SK-MEL-5 (cell line): ENCODE measurements around the gene RHBDD1. TPM values are rescaled to one million over a fixed set of nuclear protein-coding genes. Genes with fewer than 3 reads are reported as not detected.

ENCODE experiments used
- DNase-seq: peaks from one replicate; pipeline ENCODE4 v3.0.0-alpha.2; 2016; ENCODE audit warnings: low read depth, low spot score
- in situ Hi-C: cut with HindIII; loops from 2 replicates; pipeline ENCODE4 v1.10.0; 2016; ENCODE audit warnings: low sequenced_read_pairs, high pct_unique_total_duplicates, low pct_unique_long_range_greater_than_20kb
- polyA plus RNA-seq, 2 experiments: library from polyadenylated mRNA; depleted of rRNA; stranded (reverse); fragments of >200 nt; gene quantifications; 2 replicates each; pipeline ENCODE4 v1.2.3, GENCODE V29; 2015
- total RNA-seq: library from RNA; depleted of rRNA; stranded (reverse); fragments of >200 nt; shearing (Covaris generic); gene quantifications from 2 replicates; pipeline ENCODE4 v1.2.3, GENCODE V29; 2014; rRNA removed

Gene RHBDD1, protein sequence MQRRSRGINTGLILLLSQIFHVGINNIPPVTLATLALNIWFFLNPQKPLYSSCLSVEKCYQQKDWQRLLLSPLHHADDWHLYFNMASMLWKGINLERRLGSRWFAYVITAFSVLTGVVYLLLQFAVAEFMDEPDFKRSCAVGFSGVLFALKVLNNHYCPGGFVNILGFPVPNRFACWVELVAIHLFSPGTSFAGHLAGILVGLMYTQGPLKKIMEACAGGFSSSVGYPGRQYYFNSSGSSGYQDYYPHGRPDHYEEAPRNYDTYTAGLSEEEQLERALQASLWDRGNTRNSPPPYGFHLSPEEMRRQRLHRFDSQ
- 13.2 and 13.4 TPM in 2 replicates for total RNA-seq
- polyA plus RNA-seq (2015; cell fraction: cytosol; rRNA removed): 16.5 and 27.6 TPM in 2 replicates
- 9.9 and 16.9 TPM in 2 replicates for polyA plus RNA-seq (2015; cell fraction: nucleus; rRNA removed)

DNA sequence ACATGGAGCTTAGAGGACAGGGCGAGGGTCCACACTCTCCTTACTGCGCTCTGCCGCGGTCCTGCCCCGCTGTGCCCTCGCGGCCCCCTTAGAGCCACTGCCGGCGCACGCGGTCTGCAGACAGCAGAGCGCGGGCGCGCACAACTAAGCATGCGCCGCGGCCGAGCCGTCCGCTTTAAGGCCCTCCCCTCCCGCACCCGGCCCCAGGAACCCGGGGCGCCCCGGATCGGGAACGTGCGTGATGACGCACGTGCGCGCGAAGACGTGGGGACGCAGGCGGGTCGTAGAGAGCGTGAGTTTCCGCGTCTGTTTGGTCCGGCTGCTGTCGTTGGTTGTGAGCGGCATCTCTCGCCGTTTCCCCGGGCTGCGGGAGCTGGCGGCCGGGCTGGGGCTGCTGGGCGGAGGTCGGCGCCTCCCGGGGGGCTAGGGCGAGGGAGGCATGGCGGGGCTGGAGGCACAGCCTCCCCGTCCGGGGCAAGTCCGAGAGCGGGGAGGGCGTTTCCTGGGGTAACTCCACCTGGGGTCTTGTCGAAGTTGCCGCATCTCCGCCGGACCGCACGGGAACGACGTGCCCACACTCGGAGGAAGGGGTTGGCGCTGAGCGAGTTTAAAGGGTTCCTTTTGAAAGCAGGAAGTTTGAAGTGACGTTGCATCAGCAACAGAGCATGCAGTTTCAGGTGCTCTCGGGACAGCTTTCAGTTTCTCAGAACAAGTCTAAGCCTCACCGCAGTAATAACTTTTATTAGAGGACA, at the start of gene RHBDD1:
TSS of gene RHBDD1 (plus strand) at position 259 of the 752 bp plus-strand sequence. CDS start 28,640 bp downstream, outside the sequence.
- in situ Hi-C loops: no loop called here

DNA sequence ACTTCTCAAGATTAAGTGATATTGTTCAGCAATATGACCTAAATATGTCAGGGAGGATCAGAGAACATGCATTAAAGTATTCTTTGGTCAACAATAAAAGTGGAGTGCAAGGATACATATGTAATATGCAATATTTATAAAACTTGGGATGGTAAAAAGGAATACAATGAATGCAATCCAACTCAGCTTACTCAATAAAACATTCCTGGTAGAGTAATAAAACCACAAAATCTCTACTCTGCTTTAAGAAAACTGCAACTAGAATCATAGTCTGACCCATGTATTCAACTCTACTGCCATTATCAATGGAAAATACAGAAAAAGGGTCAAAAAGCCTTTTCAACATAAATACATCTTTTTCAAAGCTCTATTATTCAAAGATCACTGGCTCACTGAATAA, 47.8 kb upstream of the RHBDD1 start:
- no peak for DNase-seq
- in situ Hi-C loops: no loop called here

More for the DNA sequence above, at the start of gene RHBDD1:
- DNase-seq: peak; percentile 89

DNA sequence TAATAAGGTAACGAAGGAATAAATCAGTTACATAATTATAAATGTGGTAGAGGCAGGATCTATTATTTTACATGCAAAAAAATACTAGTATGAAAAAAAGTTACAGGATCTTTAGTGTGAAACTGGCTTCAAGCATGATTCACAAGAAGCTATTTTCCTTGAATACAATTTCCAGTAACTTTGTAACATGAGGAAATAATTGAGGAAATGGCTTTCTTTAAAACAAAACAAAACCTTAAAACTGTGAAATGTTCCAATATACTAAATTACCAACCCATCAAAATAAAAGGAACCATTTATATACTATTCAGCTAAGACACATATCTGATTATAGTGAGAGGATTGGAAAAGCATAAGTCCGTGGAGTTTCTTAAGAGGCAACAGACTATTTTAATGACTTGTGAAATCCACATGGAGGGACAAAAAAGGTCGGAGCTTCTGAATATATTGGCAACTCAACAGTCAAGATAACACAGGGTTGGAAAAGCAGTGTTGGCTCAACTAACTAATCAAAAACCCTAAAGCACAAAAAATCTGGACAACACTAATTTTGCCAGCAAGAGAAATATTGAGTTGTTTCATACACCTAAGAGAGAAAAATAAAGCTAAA, 46.9 kb upstream of the RHBDD1 start:
- in situ Hi-C loops: no loop called here
- no peak for DNase-seq

DNA sequence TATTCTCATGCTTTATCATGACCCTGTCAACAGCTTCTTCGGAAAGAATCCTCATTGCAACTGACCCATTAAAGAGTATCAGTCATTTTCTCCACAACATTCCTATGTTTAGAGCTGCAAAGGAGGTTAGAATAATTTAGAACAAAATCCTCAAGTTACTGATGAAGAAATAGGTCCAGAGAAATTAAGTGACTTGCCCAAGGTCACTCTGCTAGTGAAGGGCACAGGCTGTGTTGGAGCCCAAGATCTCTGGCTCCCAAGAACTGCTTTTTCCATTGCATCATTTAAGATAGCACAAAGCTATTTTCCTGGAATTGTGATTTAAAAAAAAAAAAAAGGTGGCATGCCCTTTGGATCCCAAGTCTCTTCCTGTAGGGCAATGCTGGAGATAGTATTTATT, 45.8 kb upstream of the RHBDD1 start:
- in situ Hi-C loops: no loop called here
- DNase-seq: no peak

DNA sequence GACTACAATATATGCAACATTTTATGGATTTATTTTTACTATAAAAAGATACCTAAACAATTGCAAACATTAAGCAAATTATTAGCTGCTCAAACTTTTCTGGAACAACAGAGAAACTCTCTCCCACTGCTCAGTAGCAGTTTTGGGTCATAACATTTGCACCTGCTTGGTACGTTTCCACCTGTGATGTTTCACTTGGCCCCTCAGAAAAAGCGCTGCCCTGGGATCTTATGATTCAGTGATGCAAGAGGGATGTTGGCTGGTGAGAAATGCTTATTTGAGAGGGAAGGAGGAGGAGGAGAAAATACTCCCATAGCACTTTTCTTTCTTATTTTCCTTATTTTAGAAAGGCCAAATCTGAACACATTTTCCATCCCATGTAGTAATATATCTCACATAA, 45.4 kb upstream of the RHBDD1 start:
- in situ Hi-C loops: no loop called here
- DNase-seq: no peak

DNA sequence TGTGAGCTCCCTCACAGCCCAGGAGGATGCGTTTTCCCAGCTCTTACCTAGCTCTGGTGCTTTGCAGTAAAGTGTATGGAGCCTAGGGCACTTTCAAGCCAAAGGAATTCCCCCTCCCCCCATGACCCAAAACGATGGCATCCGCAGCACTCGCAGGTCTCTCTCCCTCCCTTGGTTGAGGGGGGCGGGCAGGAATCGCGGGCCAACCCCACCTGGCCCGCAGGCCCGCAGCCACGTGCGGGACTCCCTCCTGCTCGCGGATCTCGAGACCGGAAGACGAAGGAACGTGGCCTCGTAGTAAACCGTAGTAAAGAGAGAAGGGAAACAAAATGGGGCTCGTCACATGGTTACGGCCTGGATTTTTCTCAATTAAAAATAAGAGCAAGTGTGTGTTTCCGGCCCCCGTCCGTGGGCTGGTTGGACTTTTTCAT, 44.8 kb upstream of the RHBDD1 start:
- in situ Hi-C loops: no loop called here
- DNase-seq: peak; percentile 39

DNA sequence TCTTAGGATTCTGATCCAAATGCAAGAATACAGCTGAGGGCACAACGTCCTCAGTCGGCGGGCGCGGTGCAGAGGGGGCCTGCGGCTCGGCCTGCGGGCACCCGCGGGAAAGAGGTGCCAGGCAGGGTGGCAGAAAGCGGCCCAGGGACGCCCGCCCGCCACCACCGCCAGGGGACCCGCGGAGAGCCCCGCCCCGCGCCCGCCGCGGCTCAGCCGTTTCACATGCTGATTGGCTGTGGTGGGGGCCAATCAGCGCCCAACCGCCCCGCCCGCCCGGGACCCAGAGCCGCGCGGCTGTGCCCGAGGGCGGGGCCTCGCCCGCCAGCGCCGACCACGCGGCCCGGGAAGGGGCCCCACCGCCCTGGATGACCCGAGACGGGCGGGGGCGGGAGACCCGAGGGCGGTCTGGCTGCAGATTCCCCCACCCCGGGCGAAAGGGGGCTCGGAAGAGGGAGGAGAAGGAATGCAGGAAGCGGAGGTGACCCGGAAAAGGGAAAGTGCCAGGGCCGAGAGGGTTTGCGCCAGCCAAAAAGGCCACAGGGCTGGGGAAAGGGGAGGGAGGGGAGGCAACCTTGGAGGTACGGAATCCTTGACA, 44.3 kb upstream of the RHBDD1 start:
- DNase-seq: peak; percentile 77
- in situ Hi-C loops: no loop called here

DNA sequence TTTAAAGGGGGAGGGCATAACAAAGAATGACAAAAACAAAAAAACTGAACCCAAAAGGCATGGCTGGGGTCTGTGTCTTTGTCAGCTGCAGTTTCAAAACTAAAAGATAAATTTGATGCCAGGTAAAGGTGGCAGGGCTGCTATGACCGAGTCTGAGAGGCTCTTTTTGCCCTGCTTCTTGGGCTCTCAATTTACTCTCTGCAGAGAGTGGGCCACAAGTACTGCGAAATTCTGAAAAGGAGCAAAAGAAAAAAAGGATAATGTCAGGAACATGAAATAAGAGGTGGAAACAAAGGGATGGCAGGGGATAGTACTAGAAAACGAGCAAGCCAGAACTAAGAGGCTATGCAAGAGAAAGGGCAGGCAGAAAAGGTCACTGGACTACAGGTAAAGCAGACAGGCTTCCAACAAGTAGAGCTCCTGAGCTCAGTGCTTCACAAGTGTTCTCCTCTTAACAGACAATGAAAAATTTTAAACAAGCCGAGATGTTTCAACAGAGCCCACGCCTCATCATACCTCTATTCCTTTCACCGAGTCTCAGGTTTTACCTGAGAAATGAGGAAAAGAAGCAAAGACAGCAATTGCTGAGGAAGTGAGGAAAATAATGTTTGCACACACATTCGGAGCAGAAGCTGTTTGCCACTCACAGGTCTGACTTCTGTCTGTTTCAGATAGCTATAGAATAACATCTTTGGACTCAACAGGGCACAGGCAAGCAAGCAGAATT, 43.5 kb upstream of the RHBDD1 start:
- in situ Hi-C loops: no loop called here
- DNase-seq: no peak

DNA sequence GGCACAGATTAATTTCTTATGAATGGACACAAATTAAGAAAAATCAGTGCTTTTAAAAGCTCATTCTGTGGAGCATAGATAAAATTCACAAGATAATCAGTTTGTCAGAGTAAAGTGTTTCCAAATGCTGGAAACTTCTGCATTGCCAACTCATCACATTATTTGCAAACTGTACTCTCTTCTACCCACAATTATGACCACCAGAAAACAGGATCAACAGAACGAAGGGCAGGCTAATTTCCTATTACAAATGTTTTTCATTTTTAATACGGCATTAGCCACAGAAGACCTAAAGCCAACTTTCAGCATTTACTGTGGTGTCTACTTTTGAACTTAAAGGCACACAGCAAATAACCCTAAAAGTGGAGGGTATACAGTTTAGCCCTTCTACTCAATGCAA, 42.2 kb upstream of the RHBDD1 start:
- in situ Hi-C loops: no loop called here
- DNase-seq: no peak

DNA sequence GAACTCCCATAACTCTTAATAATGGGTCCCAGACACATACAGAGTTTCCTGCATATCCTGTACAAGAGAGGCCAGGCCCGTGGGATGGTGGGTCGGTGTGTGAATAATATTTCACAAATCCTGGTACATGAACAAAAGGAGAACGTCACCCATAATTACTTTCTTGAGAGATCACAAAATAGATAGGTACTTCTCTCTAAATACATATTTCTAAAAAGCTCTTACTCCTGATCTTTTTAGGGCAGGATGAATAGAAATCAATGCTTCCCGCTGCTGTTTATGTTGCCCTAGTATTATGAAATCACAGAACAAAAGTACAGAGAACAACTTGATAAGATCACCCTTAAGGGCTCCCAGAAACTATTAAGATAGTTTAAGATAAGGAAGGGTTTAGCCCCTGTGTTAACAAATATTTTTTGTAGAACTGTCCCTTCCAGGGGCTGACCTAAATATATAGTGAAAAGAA, 41.6 kb upstream of the RHBDD1 start:
- in situ Hi-C loops: no loop called here
- no peak for DNase-seq

DNA sequence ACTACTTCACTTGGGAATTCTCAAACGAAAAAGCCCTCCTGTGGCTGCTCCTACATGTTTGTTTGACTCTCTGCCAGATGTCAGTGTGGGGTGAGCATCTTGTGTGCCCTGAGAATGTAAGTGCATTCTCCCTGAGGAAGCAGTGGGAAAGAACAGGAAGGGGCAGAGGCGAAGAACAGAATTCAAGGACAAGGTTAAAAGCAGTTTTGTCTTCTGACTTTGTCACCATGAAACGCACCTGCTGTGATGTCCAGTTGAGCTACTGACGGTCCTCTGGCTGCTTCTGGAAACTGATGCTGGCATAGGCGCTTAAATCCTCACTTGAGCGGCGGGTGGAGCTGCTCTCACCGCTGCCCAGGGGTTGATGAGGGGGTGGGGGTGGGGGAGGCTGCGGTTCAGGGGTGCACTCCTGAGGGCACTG, 41.1 kb upstream of the RHBDD1 start:
- in situ Hi-C loops: no loop called here
- DNase-seq: no peak

DNA sequence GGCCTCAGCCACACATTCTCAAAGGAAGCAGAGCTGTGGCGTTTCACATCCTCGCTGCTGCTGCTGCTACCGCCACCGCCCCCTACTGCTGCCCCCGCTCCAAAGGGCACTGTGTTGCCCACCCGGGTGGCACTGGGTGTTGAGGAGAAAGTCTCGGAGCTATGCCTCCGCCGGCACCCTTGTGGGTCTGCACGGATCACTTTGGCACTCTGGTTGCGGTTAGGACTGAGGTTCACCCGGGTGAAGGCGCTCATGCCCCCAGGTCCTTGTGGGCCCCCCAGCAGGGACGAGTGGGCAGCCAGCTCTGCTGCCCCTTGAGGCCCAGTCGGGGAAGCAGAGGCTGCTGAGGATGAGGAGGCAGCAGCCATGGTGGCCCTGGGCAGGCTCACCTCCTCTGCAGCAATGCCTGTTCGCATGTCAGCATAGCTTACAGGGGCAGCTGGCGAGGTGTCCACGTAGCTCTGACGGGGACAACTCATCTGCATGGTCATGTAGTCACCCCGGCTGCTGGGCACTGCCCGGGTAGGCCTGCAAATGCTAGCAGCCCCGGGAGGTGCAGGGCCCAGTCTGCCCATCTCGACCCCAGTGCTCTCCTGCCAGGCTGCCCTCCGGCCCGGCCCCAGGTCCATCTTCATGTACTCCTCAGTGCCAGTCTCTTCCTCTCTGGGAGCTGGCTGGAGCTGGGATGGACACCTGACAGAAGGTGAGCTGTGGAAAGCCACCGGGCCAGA, 40.4 kb upstream of the RHBDD1 start:
- in situ Hi-C loops: no loop called here
- no peak for DNase-seq

DNA sequence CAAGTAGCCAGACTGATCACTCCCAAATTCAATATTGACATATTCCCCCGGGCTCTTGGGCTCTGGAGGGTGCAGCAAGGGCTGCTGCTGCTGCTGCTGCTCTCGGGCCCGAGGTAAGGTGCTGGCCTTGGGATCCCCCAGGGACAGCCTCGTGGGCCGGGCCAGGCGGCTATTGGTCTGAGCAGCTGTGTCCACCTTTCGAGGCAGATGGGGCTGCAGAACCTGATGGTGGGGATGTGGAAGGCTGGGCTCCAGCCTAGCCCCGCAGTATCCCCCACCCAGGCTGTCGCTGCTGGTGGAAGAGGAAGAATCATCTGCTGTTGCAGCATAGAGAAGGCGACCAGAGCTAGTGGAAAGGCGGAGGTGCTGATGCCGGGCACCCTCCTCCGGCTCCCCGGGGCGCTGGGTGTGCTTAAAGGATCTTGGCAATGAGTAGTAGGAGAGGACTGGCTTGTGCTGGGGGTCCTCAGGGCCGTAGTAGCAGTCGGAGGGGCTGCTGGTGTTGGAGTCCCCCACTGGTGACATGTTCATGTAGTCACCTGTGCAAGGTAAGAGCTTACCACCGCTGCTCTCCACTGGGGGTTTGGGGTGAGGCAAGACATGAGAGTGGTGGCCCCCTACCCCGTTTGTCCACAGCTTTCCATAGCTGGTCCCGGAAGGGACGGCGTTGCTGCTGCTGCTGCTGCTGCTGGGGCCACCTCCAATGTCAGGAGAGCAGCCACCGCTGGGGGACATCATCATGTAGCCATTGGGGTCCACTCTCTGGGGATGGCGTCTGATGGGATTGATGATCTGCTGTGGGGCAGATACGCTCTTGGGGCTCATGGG, 39.6 kb upstream of the RHBDD1 start:
- no peak for DNase-seq
- in situ Hi-C loops: no loop called here

DNA sequence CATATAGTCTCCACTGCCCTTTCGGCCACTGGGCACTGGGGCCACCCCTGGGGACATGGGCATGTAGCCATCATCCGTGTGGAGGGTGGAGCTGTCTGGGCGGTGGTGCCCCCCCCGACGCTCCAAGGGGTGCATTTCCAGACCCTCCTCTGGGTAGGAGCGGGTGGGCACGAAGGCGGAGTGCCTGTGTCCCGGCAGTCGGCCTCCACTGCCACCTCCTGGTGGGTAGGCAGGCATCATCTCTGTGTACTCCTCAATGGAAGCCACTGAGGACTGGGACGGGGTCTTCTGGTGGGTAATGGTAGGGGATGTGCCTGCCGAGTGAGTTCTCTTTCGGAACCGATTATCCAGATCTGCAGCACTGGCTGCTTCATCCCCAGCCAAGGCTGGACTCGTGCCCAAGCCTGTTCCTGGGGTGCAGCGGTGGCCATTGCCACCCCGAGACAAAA, 39.0 kb upstream of the RHBDD1 start:
- in situ Hi-C loops: no loop called here
- DNase-seq: no peak

DNA sequence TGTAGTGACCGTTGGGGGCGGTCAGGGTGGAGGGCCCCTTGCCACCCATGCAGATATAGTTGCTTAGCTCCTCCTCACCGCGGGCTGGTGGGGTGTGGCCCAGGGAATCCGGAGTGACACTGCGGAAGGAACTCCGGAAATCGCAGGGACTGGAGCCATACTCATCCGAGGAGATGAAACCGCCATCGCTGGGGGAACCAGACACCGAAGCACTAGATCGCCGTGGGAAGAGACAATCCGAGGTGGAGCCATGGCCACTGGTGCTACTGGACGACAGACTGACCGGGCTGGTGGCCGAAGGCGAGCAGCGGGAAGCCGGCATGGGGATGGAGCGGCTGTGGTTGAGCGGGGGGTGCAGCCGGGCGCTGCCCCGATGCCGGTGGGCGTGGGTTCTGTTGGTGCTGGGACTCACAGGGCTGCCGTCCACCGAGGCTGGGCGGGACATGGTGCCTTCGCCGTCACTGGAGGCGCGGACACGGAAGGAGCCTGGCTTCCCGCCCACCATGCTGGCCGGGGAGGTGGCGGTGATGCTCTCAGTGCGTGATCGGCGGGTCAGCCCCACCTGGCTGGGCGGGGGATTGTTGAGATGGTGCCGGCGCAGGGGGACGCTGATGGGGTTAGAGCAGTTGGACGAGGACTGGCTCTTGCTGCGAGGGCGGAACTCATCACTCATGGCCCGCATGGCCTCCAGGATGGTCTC, 38.4 kb upstream of the RHBDD1 start:
- in situ Hi-C loops: no loop called here
- DNase-seq: no peak
